Stimulated activated CD4-positive, alpha-beta T cell treated with anti-CD3 and anti-CD28 coated beads, Interleukin-12 subunit alpha, Interleukin-12 subunit beta, amount 100 ng/mL, for 48 hours (primary cell): Measurements from ENCODE around the gene DNAH9.

Experiments
- DNase-seq, 3 donors: peaks; one replicate each; pipeline ENCODE4 v3.0.0-alpha.2; 2020; ENCODE audit warnings: low read depth in 2 of 3, low spot score in 1 of 3

Gene DNAH9

GRCh38 chr17:11668618-11669017, 70.3 kb downstream of the DNAH9 start:
- DNase-seq = no peak

- no peak for DNase-seq
Observed at GRCh38 chr17:11671126-11671525, 72.9 kb downstream of the DNAH9 start.

DNA sequence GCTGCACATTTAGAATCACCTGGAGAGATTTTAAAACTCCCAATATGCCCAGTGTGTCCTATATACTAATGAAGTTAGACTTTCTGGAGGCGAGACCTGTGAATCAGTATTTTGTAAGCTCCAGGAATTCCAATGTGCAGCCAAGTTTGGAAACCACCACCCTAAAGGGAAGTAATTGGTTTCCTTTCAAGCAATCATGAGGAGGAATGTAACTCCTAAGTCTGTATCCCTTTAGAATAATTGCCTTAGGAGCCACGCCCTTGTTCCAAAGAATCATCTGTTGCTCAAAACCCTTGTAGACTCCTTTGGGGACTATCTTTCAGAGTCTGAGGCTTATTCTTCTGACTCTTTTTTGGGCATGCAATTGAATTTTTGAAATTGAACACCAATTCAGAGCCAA, 84.4 kb downstream of the DNAH9 start:
- no peak for DNase-seq

GRCh38 chr17:11690681-11691080, 92.4 kb downstream of the DNAH9 start:
- DNase-seq = no peak

GRCh38 chr17:11692688-11693087, 94.4 kb downstream of the DNAH9 start:
- DNase-seq = no peak

- DNase-seq = no peak
Observed at GRCh38 chr17:11693284-11693683, 95.0 kb downstream of the DNAH9 start.

GRCh38 chr17:11700668-11701067, 102.4 kb downstream of the DNAH9 start:
- no peak for DNase-seq

DNA sequence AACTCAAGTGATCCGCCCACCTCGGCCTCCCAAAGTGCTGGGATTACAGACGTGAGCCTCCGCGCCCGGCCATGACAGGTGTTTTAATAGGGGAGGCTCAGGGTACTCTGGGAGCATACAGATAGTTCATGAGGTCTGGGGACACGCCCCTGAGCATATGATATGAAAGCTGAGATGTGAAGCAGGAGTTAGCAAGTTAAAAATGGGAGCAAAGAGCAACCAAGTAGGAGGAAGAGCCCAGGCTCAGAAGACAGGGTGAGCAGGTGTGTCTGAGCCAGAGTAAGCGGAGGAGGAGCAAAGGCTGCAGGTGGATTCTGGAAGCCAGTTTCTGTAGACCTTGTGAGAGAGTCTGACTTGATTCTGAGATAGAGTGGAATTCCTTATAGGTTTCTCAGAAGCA, 103.6 kb downstream of the DNAH9 start:
- DNase-seq = no peak

- DNase-seq = no peak
Observed at GRCh38 chr17:11704041-11704440, 105.8 kb downstream of the DNAH9 start.

- no peak for DNase-seq
Observed at GRCh38 chr17:11705111-11705510, 106.8 kb downstream of the DNAH9 start.

DNA sequence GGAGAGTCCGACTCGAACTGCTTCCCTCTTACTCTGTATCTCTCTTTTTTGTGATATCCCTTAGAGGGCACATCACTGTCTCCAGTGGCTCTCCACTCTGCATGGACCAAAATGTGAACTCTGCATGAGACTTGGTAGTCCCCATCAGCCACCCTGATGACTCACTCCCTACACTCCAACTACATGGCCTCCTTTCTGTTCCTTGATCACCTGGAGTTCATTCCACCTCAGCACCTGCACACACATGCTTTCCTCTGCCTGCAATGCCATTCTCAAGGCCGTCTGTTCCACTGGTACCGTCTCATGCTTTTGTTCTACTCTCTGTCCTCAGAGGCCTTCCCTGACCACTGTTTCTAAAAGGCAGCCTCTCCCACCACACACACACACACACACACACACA, 109.3 kb downstream of the DNAH9 start:
- DNase-seq = no peak

DNA sequence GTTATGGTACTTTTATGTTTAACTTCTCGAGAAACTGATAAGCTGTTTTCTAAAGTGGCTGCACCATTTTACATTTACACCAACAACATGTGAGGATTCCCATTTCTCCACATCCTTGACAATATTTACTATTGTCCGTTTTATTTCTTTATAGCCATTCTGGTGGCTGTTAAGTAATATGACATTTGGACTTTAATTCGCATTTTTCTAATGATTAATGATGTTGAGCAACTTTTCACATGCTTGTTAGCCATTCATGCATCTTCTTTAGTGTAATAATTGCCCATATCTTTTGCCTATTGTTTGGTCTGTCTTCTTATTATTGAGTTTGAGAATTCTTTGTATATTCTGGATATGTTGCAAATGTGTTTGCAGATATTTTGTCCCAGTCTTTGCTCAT, 114.2 kb downstream of the DNAH9 start:
- no peak for DNase-seq

- no peak for DNase-seq
Observed at GRCh38 chr17:11719203-11719602, 120.9 kb downstream of the DNAH9 start.

DNA sequence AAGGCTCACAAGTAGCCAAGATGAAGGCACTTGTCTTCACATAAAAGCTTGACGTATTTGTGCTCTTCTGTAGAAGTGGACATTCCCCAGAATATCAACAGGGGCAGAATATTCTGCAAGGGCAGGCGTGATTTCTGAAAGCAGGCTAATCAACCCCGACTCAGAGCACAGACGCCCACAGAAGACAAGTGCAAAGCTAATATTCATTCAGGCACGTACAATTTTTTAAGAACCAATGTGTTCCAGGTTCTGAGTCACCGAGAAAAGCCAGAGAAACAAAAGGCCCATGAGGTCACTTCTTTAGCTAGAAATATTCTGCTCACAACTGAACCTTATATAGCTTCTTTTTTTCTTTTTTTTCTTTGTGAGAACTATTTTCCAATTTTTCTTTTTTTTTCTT, 121.6 kb downstream of the DNAH9 start:
- no peak for DNase-seq

DNA sequence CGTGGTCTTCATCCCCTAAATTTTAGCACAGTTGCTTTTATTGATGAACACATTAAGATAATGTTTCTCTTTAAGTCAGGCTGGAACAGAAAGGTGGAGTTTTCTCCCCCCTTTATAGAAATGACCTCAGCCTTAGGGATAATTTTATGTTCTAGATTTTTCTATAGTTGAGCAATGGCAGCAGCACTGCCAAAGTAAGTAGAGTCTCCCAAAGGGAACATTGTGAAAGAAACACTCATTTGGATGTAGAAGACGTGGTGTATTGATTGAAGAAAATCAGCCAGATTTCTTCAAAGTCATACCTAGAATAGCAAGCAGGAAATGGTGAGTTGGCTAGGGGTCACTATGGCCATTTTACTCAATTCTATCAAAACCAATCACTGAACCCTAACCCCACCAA, 122.5 kb downstream of the DNAH9 start:
- no peak for DNase-seq

- no peak for DNase-seq
Observed at GRCh38 chr17:11730747-11731146, 132.5 kb downstream of the DNAH9 start.

- DNase-seq = no peak
Observed at GRCh38 chr17:11736613-11737312, 138.5 kb downstream of the DNAH9 start.

GRCh38 chr17:11737313-11737679, 139.0 kb downstream of the DNAH9 start:
- DNase-seq = no peak

DNA sequence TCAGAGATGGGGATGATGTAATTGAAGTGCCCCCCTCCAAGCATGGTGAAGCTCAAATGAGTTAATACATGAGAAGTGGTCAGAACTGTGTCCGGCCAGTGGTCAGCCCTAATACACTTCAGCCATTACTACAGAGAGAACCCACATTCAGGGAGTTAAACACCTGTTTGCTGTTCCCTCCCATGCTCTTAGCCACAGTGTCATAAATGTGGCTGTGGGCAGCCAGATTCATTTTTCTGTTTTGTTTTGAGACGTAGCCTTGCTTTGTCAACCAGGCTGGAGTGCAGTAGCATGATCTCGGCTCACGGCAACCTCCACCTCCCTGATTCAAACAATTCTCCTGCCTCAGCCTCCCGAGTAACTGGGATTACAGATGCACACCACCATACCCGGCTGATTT, 139.9 kb downstream of the DNAH9 start:
- DNase-seq = no peak

DNA sequence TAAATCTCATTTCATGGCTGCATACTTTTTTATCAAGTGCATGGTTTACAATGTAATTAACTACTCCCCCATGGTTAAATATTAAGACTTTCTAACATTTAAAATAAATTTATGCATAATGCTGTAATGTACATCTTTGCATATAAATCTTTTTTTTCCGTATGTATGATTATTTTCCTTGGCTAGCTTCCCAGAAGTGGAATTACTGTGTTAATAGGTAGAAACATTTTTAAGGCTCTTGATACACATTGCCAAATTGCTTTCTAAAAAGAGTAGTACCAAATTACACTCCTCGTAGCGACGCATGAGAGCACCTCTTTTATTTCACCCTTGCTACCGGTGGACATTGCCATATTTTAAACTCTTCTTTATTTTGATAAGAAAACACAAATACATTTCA, 141.1 kb downstream of the DNAH9 start:
- no peak for DNase-seq

- DNase-seq = no peak
Observed at GRCh38 chr17:11739848-11740247, 141.6 kb downstream of the DNAH9 start.

GRCh38 chr17:11742886-11743285, 144.6 kb downstream of the DNAH9 start:
- DNase-seq = no peak

- no peak for DNase-seq
Observed at GRCh38 chr17:11744696-11745095, 146.4 kb downstream of the DNAH9 start.

DNA sequence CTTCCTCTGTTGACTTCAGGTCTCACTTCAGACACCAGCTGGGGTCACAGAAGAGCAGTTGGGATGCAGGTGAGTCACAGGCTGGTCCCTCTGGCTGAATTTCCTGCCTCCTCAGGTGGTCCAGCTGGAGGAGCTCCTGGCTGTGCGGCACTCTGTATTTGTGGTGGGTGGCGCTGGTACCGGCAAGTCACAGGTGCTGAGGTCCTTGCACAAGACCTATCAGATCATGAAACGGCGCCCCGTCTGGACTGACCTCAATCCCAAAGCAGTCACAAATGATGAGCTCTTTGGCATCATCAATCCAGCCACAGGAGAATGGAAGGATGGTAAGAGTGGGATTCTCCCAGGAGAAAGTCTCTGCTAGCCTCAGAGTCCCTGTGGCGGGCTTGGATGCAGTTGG, 149.2 kb downstream of the DNAH9 start:
- no peak for DNase-seq
